Sciatic nerve (tissue), 2 donors: ENCODE measurements around the gene POT1. TPM values are rescaled to one million over a fixed set of nuclear protein-coding genes. Genes with fewer than 3 reads are reported as not detected.

Experiments used
- ATAC-seq: fragments of 200-7000 bp; cut with Tn5 transposase; one replicate; pipeline ENCODE4 v1.9.1; 2020; ENCODE audit warnings: mild to moderate bottlenecking, moderate library complexity
- DNase-seq: peaks from one replicate; pipeline ENCODE4 v3.0.0-alpha.2; 2020; ENCODE audit warnings: low spot score
- intact Hi-C: fragments of 100-400 bp; cut with DNase I; formaldehyde crosslinking; loops from one replicate; pipeline ENCODE4 v1.14.2; 2022
- total RNA-seq: library from RNA; stranded (reverse); fragmentation: NEBNext Ultra II Directional; extraction: Animal tissue kit (Norgen Biotek cat#: 25700); gene quantifications from one replicate; pipeline ENCODE4 v1.2.1, GENCODE V29; 2021
- donor health status: DM: no; HTN: no; CAD: no.
- donor health status: DM: no; HTN: no; CAD: no.

POT1 gene
- total RNA-seq, 1 donor from 2014 or later: 33.8 TPM

DNA sequence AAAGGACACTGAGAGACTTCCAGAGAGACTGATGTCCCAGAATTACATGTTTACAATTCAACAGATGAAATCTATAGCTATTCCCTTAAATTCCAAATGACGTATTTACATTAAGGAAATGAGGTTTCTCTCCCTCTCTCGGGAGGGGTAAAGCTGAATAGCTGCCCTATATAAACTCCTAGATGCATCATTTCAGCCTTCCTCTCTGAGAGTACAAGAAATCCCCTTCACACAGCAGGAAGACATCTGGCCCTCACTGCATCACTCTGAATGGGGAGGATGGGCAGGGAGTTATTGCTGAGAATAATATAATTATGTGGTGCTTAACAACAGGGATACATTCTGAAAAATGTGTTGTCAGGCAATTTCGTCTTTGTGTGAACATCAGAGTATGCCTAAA is 11.0 kb downstream of the POT1 start:
- DNase-seq (no peak), ATAC-seq (no peak)
- intact Hi-C loops: no loop called here

DNA sequence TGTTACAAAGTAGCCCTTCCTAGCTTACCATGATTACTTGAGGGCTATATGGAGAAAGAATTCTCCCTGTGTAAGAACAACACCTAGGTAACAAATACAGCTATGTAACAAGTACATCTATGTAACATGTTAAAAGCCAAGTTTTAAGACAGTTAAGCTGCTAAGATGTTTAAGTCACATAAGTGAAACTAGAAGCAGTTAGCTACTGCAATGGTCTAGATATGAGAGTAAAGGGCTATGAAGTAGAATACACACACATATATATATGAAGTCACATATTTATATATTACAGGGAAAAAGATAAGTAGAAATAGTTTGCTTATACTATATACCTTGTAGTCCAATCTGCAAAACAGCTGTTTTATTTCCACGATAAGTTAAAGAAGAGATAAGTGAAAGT is 14.4 kb downstream of the POT1 start:
- intact Hi-C loops: no loop called here
- ATAC-seq (no peak), DNase-seq (no peak)

DNA sequence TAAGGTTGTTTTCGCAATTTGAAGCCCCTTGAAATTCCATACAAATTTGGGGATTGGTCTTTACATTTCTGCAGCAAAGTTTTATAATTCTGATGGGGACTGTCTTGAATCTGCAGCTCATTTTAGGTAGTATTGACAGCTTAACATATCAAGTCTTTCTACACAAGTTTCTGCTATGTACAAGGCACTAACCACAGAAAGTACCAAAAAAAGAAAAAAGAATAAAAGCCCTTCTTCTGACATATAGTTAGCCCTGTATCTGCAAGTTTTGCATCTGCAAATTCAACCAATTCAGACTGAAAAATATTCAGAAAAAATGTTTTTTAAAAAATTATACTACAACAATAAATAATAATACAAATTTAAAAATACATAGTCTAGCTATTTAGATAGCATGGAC is 15.3 kb downstream of the POT1 start:
- no peak for DNase-seq
- intact Hi-C loops: no loop called here
- ATAC-seq: no peak

DNA sequence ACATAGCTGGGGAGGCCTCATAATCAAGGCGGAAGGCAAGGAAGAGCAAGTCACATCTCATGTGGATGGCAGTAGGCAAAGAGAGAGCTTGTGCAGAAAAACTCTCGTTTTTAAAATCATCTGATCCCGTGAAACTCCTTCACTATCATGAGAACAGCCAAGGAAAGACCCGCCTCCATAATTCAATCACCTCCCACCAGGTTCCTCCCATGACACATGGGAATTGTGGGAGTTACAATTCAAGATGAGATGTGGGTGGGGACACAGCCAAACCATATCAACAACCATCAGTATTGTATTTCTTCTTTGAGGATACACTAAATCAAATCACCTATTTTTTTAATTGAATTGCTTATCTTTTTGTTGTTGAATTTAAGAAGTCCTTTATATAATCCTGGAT is 16.7 kb downstream of the POT1 start:
- DNase-seq: no peak
- ATAC-seq: no peak
- intact Hi-C loops: no loop called here

DNA sequence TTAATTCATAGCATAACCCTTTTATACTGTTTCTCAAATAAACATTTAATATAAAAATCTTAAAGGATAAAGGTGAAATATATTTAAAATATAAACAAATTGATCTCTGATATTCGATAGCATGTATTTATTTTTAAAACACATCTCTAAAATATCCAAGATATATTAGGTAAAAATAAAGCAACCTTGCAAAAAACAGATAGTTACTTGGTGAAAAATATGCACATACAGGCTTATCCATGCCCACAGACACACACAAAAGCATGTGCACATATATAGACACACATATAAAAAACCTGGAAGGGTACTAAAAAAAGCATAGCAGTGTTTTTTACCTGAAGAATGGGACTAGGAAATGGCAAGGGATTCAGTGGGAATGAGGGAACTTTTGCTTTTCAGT is 19.8 kb downstream of the POT1 start:
- ATAC-seq: no peak
- intact Hi-C loops: no loop called here

DNA sequence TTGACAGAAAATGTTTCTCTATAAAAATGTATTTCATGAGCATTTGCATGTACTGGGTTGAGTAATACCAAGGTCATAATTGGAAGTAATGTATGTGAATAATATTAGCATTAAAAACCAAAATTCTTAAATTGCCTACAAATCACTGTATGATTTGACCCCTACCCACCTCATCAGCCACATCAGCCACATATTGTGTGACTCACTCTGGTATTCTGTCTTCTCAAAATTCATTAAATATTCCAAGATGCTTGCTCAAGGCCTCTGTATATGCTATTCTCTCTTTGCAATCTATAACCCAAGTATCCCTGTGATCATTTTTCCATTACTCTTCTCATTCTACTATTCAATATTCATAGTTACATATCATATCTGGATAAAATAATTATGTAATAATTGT is 21.4 kb downstream of the POT1 start:
- ATAC-seq (no peak), DNase-seq (no peak)
- intact Hi-C loops: no loop called here

More for the DNA sequence above, 19.8 kb downstream of the POT1 start:
- no peak for DNase-seq

DNA sequence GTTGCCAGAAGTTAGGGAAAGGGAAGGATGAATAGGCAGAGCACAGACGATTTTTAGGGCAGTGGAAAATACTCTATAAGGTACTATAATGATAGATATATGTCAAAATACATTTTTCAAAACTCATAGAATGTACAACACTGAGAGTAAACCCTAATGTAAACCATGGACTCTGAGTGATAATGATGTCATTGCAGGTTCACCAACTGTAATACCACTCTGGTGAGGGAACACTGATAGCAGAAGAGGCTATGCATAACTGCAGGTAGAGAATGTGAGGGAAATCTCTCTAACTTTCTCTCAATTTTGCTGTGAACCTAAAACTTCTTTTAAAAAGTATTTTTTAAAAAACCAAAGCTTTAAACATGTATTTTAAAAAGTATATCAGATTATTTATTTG is 22.1 kb downstream of the POT1 start:
- intact Hi-C loops: no loop called here
- no peak for DNase-seq
- no peak for ATAC-seq

DNA sequence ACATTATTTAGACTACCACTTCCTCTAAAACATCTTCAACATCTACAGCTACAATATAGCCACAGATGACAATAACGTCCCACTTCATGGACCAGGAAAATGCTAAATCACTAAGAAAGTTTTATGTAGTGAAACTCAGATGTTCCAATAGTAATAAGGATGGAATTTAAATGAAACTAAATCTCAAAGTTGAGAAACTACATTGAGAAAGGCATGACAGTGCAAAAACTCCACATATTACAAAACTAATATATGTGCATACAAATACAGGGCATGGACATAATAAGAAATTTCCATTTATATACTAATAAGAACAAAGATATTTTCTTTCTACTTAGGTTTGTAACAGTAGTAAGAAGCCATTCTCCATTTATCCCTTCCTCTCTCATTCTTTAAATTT is 31.1 kb downstream of the POT1 start:
- ATAC-seq: no peak
- intact Hi-C loops: no loop called here

DNA sequence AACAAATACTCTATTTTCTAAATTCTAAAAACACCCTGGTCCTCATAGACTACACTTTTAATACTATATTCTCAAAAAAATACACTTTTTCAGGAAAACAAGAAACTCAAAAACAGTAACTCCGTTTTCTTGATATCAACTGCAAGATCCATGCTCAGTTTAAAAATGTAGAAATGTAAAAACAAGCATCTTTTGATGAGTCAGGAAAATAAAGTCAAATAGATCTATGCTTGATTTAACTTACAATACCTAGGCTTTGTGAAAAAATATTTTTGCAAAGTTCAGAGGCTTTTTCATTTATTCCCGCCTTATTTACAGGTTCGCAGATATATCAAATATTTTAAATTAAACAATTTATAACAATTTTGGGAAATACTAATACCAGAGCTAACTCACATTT is 33.6 kb downstream of the POT1 start:
- intact Hi-C loops: no loop called here
- DNase-seq (no peak), ATAC-seq (no peak)

More for the DNA sequence above, 31.1 kb downstream of the POT1 start:
- DNase-seq: no peak

DNA sequence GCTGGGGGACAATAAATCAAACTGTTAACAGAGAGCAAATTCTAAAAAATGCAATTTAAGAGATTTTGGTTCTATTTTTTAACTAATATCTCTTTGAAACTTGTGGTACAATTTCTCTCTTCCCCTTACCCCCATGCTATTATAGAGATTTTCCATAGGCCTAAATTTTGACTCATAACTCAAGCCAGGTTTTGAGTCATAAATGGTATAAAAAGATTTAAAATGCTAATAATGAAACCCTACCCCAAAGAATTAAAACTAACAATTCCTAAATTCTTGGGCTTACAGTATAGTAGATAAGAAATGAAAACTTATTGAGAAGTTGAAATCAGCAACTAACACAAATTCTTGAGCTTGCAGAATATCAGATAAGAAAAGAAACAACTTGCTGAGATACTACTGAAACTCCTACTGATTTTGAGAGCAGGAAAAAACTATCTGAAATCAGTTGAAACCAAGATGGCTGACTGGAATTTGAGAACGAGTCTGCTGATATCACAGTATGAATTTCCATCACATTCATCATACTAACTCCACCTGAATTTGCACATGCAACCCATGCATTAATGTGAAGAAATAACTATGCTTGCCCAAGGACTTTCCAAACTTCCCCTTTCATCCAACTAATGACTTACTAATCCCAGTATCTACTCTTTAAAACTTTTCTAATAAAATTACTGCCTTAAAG is 36.3 kb downstream of the POT1 start:
- no peak for ATAC-seq
- intact Hi-C loops: no loop called here
- DNase-seq: no peak

DNA sequence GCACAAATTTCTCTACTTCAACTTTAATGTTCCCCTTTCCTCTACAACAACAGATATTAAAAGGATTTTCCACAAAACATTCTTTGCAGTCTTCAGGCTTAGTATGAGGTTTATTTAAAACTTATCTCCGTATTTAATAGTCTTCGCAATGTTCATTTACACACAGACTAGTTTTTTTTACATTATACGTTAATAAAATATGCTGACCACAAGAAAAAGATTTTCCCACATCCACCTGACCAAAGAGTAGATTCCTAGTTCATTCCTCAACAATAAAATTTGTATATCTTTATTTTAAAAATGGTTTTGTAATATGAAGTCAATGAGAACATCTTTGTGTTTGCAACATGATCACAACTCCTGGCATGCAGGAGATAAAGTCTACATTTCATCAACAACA is 42.4 kb downstream of the POT1 start:
- no peak for DNase-seq
- no peak for ATAC-seq
- intact Hi-C loops: no loop called here

DNA sequence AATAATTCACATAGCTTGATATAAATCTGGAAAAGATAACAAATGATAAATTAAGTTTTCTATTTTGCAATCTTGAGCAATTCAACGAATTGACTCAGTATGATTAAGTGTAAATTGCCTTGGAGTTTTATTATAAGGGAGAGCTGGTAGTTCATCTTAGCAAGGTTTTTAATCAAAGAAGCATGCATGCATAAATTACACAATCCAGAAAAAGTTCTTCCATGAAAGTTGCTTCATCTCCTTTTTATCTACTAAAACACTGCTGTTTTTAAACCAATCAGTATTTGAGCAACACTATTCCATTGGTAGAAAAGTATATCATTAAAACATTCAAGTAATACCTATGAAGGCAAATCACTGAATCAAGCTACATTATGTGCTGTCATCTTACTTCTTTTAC is 47.6 kb downstream of the POT1 start:
- intact Hi-C loops: no loop called here
- DNase-seq: no peak
- no peak for ATAC-seq

DNA sequence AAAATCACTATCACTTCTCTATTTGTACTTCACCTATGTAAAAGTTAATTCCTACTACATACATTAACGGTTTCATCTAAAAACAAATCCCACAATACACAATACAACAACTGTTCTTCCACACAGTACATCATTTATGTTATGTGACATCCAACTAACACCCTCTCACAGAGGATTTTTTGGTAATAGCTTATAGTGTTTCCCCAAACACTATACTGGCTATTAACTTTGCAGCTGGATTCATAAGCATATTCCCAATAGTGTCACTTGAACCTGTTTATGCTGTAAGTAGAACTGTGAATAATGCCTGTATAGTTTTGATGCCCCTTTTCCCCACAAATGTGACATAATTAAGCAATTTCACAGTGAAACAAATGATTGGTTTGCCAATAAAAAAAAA is 49.9 kb downstream of the POT1 start:
- intact Hi-C loops: no loop called here
- no peak for DNase-seq
- ATAC-seq: no peak

DNA sequence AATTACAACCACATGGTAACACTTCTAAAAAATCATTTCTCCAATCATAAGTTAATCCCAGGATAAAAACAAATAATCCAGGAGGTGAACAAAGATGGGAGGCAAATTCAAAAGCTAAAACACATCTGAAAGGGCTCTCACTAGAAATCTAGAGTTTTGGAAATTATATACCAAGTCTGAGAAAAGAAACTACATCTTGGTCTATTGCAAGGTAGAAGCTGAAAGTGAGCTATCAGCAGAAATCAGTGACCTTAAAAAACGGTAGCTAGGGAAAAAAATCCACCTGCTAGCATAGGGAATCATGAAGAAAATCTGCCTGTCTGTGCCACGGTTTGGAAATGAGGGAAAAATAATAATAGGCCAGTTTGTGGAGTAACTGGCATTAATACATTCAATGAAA is 50.5 kb downstream of the POT1 start:
- intact Hi-C loops: no loop called here
- DNase-seq (no peak), ATAC-seq (no peak)

DNA sequence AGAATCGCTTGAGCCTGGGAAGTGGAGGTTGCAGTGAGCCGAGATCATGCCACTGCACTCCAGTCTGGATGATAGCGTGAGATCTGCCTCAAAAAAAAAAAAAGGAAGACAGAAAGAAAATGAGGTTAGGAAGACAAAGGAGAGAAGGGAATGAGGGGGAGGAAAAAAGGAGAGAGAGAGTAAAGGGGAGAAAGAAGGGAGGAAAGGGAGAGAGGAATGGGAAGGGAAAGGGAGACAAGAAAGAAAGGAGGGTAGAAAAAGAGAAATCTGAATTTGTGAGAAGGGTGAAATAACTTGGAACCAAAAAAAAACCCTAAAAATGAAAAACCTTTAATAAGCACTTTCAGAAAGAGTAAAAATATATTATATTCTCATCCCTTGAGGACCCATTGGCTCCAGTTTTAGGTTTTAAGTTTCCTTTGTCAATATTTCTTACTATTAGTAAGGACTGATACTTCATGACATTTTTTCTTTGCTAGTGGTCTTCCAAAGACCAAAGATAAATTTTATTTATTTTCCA is 54.9 kb downstream of the POT1 start:
- ATAC-seq (no peak), DNase-seq (no peak)
- intact Hi-C loops: no loop called here

DNA sequence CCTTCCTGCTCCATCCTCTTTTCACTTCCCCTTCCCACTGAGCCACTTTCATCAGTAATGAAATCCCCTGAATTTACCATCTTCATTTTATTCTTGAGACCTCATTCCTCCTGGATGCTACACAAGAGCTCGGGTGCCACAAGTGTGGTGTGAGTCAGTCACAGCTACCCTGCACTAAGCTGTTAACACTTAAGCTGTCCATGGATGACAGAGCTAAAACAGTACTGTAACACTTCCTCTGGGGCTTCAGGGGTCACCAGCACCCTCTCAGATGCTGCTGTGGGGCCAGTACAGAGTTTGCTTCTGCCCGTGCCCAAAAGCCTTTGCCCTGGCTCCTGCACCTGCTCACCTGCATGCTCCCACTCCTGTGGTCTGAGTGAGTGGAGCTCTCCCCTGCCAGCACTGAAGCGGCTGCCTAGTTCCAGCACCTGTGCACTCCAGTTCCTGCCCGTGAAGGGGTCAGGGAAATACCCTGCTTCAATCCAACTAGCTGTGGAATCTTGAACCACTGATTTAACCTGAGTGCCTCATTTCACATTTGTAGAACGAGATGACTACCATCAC is 71.9 kb downstream of the POT1 start:
- intact Hi-C loops: no loop called here
- ATAC-seq (no peak), DNase-seq (no peak)

DNA sequence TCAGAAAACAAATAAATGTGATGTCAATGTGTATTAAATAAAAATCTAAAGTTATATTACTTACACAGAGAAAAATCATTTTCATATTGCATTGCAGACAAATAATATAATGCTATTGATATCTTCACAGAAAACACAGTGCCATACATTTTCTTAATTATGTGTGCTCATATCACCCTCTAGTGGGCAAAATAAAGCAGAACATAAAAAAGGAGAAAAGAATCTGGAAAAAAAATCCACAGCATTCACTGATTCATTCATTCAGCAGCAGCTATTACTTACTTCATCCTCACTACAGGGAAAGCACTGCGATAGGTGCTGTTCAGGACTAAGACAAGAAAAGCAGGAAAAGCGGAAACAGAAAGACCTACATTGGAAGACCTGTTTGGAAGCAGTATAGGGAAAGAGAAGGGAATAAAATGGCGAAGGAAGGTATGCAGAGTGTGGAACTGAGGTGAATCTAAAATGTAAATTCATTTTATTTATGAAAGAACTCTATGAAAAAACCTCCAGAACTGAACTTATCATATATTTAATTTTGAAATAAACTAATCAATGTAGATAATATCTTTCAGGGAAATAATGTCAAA is 73.2 kb downstream of the POT1 start:
- intact Hi-C loops: no loop called here
- DNase-seq (no peak), ATAC-seq (no peak)

DNA sequence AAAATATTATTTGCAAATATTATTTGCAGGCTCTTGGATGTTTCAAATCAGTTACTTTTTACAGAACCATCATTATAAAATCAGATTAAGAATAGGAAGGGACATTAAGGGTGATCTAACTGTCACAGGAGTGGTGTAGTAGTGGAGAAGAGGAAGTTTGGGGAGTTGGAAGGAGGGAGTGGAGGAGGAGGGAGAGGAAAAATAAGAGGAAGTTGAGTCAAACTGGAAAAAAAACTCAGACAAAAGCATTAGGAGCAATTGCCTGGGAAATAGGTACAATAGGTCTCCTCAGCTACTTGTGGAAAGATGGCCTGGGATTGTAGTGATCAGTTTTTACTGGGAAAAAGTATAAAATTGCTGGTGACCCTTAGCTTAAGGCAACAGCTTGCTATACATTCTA is 86.3 kb downstream of the POT1 start:
- intact Hi-C loops: no loop called here
- ATAC-seq (no peak), DNase-seq (no peak)

DNA sequence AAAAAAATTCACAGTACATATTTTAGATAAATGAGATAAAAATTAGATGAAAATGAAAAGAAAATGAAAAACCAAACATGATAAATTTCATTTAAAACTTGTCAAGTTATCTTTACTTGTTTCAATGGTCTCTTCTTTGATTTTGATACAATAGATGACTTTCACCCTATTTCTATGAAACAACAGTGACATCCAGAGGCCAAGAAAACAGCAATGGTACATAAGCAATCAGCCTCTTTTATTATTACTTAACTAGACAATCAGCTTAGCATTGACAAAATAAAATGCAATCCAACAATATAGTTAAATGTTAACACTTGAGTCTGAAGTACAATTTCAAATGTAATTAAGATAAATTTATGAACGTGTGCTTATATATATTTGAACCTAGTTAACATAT is 89.2 kb downstream of the POT1 start:
- DNase-seq: no peak
- no peak for ATAC-seq
- intact Hi-C loops: no loop called here

DNA sequence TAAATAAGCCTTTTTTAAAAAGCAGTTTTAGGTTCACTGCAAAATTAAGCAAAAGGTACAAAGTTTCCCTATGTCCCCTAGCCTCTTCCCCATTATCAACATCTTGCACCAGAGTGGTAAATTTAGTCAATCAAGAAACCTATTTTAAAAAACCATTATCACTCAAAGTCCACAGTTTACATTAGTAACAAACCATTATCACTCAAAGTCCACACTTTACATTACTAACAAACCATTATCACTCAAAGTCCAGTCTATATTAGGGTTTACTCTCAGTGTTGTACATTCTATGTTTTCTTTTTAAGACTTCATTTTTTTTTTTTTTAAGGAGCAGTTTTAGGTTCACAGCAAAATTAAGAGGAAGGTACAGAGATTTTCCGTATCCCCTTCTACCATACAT is 89.9 kb downstream of the POT1 start:
- intact Hi-C loops: no loop called here
- no peak for DNase-seq
- no peak for ATAC-seq

DNA sequence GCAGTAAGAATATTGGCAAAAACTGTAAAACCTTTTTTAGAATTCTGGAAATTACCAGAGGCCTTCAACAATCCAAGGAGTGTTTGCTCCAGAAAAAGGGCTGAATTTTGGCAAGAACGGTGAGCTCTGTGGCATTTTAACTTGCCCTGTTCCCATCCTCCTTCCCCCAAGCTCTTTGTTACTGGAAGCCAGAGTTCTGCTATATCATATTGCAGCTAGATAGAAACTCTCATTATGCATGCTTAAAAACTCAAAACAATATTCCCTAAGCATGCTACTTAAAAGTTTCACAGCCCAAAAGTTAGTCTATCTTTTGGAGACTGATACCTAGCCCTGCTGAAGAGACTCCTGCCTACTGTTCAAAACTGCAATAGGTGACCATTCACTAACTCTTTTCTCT is 93.5 kb downstream of the POT1 start:
- DNase-seq: no peak
- intact Hi-C loops: no loop called here
- ATAC-seq: no peak
